GM23338 (cell line): ENCODE results near the gene TMEM273. TPM values are rescaled to one million over a fixed set of nuclear protein-coding genes. Genes with fewer than 3 reads are reported as not detected.

Experiments used
- ATAC-seq: fragments of 200-7000 bp; cut with Tn5 transposase; 3 replicates; pipeline ENCODE4 v1.9.1; 2020
- DNase-seq: peaks from one replicate; pipeline ENCODE4 v3.0.0-alpha.2; 2015; ENCODE audit warnings: low spot score
- H2AFZ ChIP-seq: fragments of 200-600 bp; sonication (generic); 2 replicates; pipeline ENCODE4 v1.8.0; 2016; ENCODE audit warnings: antibody characterized with exemption, mild to moderate bottlenecking, moderate library complexity
- H3F3A ChIP-seq: fragments of 200-600 bp; sonication (generic); replicated peaks from 2 replicates; pipeline ENCODE4 v1.8.0; 2017; ENCODE audit warnings: antibody characterized with exemption, mixed run types, low read depth
- H3K27ac ChIP-seq: fragments of 200-600 bp; sonication (generic); 2 replicates; pipeline ENCODE4 v1.6.1; 2016; ENCODE audit warnings: low read depth
- H3K27me3 ChIP-seq: fragments of 200-600 bp; sonication (generic); 2 replicates; pipeline ENCODE4 v1.8.0; 2016; ENCODE audit warnings: mild to moderate bottlenecking, mixed run types, moderate library complexity; ENCODE audit not compliant: insufficient read depth
- H3K36me3 ChIP-seq: fragments of 200-600 bp; sonication (generic); 2 replicates; pipeline ENCODE4 v1.8.0; 2016; ENCODE audit warnings: mild to moderate bottlenecking; ENCODE audit not compliant: insufficient read depth
- H3K4me1 ChIP-seq: fragments of 200-600 bp; sonication (generic); 2 replicates; pipeline ENCODE4 v1.8.0; 2016; ENCODE audit warnings: mild to moderate bottlenecking, moderate library complexity; ENCODE audit not compliant: insufficient read depth
- H3K4me2 ChIP-seq: fragments of 200-600 bp; sonication (generic); 2 replicates; pipeline ENCODE4 v1.7.1; 2017; ENCODE audit warnings: mixed run types
- H3K4me3 ChIP-seq: fragments of 200-600 bp; sonication (generic); 2 replicates; pipeline ENCODE4 v1.6.1; 2016; ENCODE audit warnings: mixed run types
- H3K79me2 ChIP-seq: fragments of 200-600 bp; sonication (generic); replicated peaks from 2 replicates; pipeline ENCODE4 v1.8.0; 2017; ENCODE audit warnings: mild to moderate bottlenecking; ENCODE audit not compliant: insufficient read depth
- H3K9me2 ChIP-seq: fragments of 200-600 bp; sonication (generic); 2 replicates; pipeline ENCODE4 v1.8.0; 2017; ENCODE audit not compliant: insufficient read depth
- H4K20me1 ChIP-seq: fragments of 200-600 bp; sonication (generic); replicated peaks from 2 replicates; pipeline ENCODE4 v1.8.0; 2017; ENCODE audit warnings: mild to moderate bottlenecking; ENCODE audit not compliant: insufficient read depth
- H3K27ac Mint-ChIP-seq: 2 replicates; pipeline ENCODE4 v1.8.0; 2020; ENCODE audit warnings: inconsistent platforms, mild to moderate bottlenecking, moderate library complexity, mixed read lengths
- H3K27me3 Mint-ChIP-seq: 3 replicates; pipeline ENCODE4 v1.8.0; 2022; ENCODE audit warnings: low read depth, mild to moderate bottlenecking, moderate library complexity, mixed read lengths, inconsistent platforms; ENCODE audit not compliant: insufficient read depth, poor library complexity
- H3K36me3 Mint-ChIP-seq: 3 replicates; pipeline ENCODE4 v1.8.0; 2021; ENCODE audit warnings: low read depth, mild to moderate bottlenecking, inconsistent platforms, moderate library complexity, mixed read lengths
- H3K4me1 Mint-ChIP-seq: 3 replicates; pipeline ENCODE4 v1.8.0; 2020; ENCODE audit warnings: mild to moderate bottlenecking, inconsistent platforms, mixed read lengths
- H3K4me3 Mint-ChIP-seq: 3 replicates; pipeline ENCODE4 v1.8.0; 2021; ENCODE audit warnings: moderate library complexity, mild to moderate bottlenecking, inconsistent platforms, mixed read lengths
- H3K9me3 Mint-ChIP-seq: 3 replicates; pipeline ENCODE4 v1.8.0; 2020; ENCODE audit warnings: moderate library complexity, mild to moderate bottlenecking, inconsistent platforms, mixed read lengths
- CREB1 ChIP-seq: fragments of 250-450 bp; sonication (Bioruptor Pico); IDR thresholded peaks from 2 replicates; pipeline ENCODE4 v1.5.0; 2020; ENCODE audit warnings: low read depth, mild to moderate bottlenecking, moderate library complexity
- EZH2 ChIP-seq: fragments of 200-600 bp; sonication (generic); IDR thresholded peaks from one replicate; pipeline ENCODE4 v1.8.0; 2017; ENCODE audit warnings: antibody characterized with exemption, mild to moderate bottlenecking, low read depth; ENCODE audit not compliant: unreplicated experiment
- EZH2phosphoT487 ChIP-seq: fragments of 200-600 bp; sonication (generic); IDR thresholded peaks from one replicate; pipeline ENCODE4 v1.8.1; 2018; ENCODE audit warnings: antibody characterized with exemption; ENCODE audit not compliant: unreplicated experiment
- JUNB ChIP-seq: IDR thresholded peaks from one replicate; pipeline ENCODE4 v1.6.1; 2016; ENCODE audit warnings: antibody characterized with exemption; ENCODE audit not compliant: unreplicated experiment
- NANOG ChIP-seq: IDR thresholded peaks from 2 replicates; pipeline ENCODE4 v1.6.1; 2016; ENCODE audit warnings: antibody characterized with exemption, borderline replicate concordance
- POLR2AphosphoS5 ChIP-seq: IDR thresholded peaks from 2 replicates; pipeline ENCODE4 v1.6.1; 2016; ENCODE audit warnings: antibody characterized with exemption, low read depth
- REST ChIP-seq: IDR thresholded peaks from one replicate; pipeline ENCODE4 v1.6.1; 2018; ENCODE audit warnings: antibody characterized with exemption; ENCODE audit not compliant: unreplicated experiment
- ZNF331 ChIP-seq: fragments of 250-450 bp; sonication (Bioruptor Pico); IDR thresholded peaks from 2 replicates; pipeline ENCODE4 v1.5.0; 2020; ENCODE audit warnings: low read depth, mild to moderate bottlenecking, moderate library complexity
- ZNF462 ChIP-seq: fragments of 250-450 bp; sonication (Bioruptor Pico); IDR thresholded peaks from 2 replicates; pipeline ENCODE4 v1.5.0; 2020; ENCODE audit warnings: mild to moderate bottlenecking, moderate library complexity
- polyA plus RNA-seq: library from polyadenylated mRNA; unstranded; fragments of >200 nt; fragmentation: Nextera tagmentation; extraction: Ambion mirVana; gene quantifications from 2 replicates; pipeline ENCODE4 v1.2.1, GENCODE V29; 2016
- total RNA-seq: library from RNA; depleted of rRNA; stranded (reverse); fragments of >200 nt; shearing (Covaris generic); gene quantifications from 2 replicates; pipeline ENCODE4 v1.2.3, GENCODE V29; 2014

The TMEM273 gene
- total and polyA plus RNA-seq, 2 experiments from 2014 or later = not detected

GRCh38 chr10:49143249-49143648 lies 44.9 kb downstream of the TMEM273 start:
- no peak overlapping the region for H3K27ac ChIP-seq
- Mint-ChIP-seq H3K9me3 (peaks cover 13% of the 10 kb centered on the region), H3K4me1 (peaks cover 25% of the 10 kb centered on the region), H3K27ac (peak overlapping the region; percentile 89), H3K27me3 (peaks cover 1% of the 10 kb centered on the region), H3K36me3 (peaks cover 5% of the 10 kb centered on the region; the same call in 2 of the 3 replicates), H3K4me3 (no peak overlapping the region)
- H3K4me3 ChIP-seq = no peak overlapping the region
- no peaks in the 10 kb centered on the region for H3K27me3 ChIP-seq
- H4K20me1 ChIP-seq = no peaks in the 10 kb centered on the region
- ATAC-seq = peak; percentile 96
- H3K4me1 ChIP-seq = peaks cover 11% of the 10 kb centered on the region
- peak; percentile 71 for DNase-seq
- no peaks in the 10 kb centered on the region for H3F3A ChIP-seq
- H3K4me2 ChIP-seq = peak overlapping the region; percentile 22; the same call in 1 of the 2 replicates
- no peaks in the 10 kb centered on the region; the same call in 1 of the 2 replicates for H3K36me3 ChIP-seq
- no peaks in the 10 kb centered on the region; the same call in 1 of the 2 replicates for H3K9me2 ChIP-seq
- no peaks in the 10 kb centered on the region for H3K79me2 ChIP-seq
- H2AFZ ChIP-seq = peak overlapping the region; percentile 8; the same call in 1 of the 2 replicates
- TF ChIP-seq ZNF331 (CRISPR knock-in tag) (no peak), ZNF462 (CRISPR knock-in tag) (peak; percentile 21; the same call in 1 of the 2 replicates), EZH2phosphoT487 (no peak)

- peak overlapping the region; percentile 8; the same call in 1 of the 2 replicates for H2AFZ ChIP-seq
- no peaks in the 10 kb centered on the region; the same call in 1 of the 2 replicates for H3K36me3 ChIP-seq
- peaks cover 11% of the 10 kb centered on the region for H3K4me1 ChIP-seq
- no peak overlapping the region for H3K27ac ChIP-seq
- H3K4me2 ChIP-seq = no peak overlapping the region
- H3K27me3 ChIP-seq = no peaks in the 10 kb centered on the region
- Mint-ChIP-seq H3K36me3 (peaks cover 2% of the 10 kb centered on the region; the same call in 2 of the 3 replicates), H3K4me3 (no peak overlapping the region), H3K27me3 (peaks cover 2% of the 10 kb centered on the region), H3K27ac (no peak overlapping the region), H3K4me1 (peaks cover 27% of the 10 kb centered on the region), H3K9me3 (peaks cover 3% of the 10 kb centered on the region; the same call in 2 of the 3 replicates)
- ATAC-seq = no peak
- no peaks in the 10 kb centered on the region for H3K79me2 ChIP-seq
- H3K4me3 ChIP-seq = no peak overlapping the region
- H3K9me2 ChIP-seq = no peaks in the 10 kb centered on the region; the same call in 1 of the 2 replicates
- no peaks in the 10 kb centered on the region for H3F3A ChIP-seq
- no peak for DNase-seq
- H4K20me1 ChIP-seq = no peaks in the 10 kb centered on the region
- no peak for TF ChIP-seq CREB1 (CRISPR knock-in tag)
- no peak for TF ChIP-seq REST
- no peak for TF ChIP-seq POLR2AphosphoS5
- TF ChIP-seq EZH2 = no peak
- TF ChIP-seq NANOG = no peak
- TF ChIP-seq EZH2phosphoT487 = no peak
- no peak for TF ChIP-seq JUNB
These were observed 46.5 kb downstream of the TMEM273 start for GRCh38 chr10:49141541-49142332.
